ENCODE measurements around the gene TAB2.
"Not testable (repeated sequence)": the region's sequence is repeated elsewhere in the genome, so short reads cannot be mapped to it uniquely, and the experiment has no call there.

The TAB2 gene

DNA sequence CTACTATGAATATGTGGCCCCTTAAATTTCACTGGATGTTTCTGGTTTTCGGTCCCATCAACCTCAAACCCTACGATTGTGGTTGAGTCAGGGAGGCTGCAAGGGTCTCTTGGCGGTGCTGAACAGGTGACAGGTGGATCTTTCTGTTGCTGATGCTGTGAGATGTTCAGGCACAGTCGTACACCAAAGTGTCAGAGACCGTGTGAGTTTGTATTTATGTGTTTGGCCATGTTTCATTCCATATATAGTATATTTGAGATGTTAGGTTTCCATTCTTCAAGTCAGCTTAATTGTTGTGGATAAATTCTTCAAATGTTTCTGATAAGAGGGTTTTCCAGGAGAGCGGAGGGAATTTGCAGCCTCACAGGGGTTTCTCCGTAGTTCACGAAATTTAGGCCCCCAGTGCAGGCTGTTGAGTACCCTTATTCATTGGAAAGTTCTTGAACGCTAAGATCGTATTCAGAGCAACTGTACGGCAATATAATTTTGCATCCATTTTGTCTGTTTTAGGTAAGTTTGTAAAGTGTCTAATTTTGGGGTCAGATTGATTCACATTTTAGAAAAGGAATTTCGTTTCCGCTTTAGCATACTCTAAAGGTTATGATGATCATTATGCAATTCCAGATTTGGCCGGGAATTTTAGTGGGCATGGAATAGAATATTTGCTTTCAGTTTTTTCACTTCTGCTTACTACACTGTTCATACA, 1.2 kb downstream of the TAB2 start:
- no peaks in the 10 kb centered on the region for H3K4me1 ChIP-seq (ENCODE audit: insufficient read depth, insufficient read length)
- no peak for DNase-seq (ENCODE audit: low read depth, low spot score)
- TF ChIP-seq YY1 (IDR thresholded peaks at IDR 0.05; ENCODE audit: insufficient read depth, insufficient read length) (no peak), ZNF274 (IDR thresholded peaks at IDR 0.05; ENCODE audit: low read depth, low read length) (no peak), SUZ12 (IDR thresholded peaks at IDR 0.05; ENCODE audit: extremely low read depth, insufficient read depth, insufficient read length) (no peak)
- H3K27me3 ChIP-seq (ENCODE audit: insufficient read depth, insufficient read length) = no peaks in the 10 kb centered on the region
- H3K9ac ChIP-seq (ENCODE audit: insufficient read length, low read depth) = peak overlapping the region; percentile 27
- H3K9me3 ChIP-seq (ENCODE audit: insufficient read depth, low read length) = no peaks in the 10 kb centered on the region
- no peaks in the 10 kb centered on the region for H3K36me3 ChIP-seq (ENCODE audit: insufficient read depth, insufficient read length, low read length)
- peak overlapping the region; percentile 65 for H3K4me3 ChIP-seq (ENCODE audit: insufficient read length, low read depth)

DNA sequence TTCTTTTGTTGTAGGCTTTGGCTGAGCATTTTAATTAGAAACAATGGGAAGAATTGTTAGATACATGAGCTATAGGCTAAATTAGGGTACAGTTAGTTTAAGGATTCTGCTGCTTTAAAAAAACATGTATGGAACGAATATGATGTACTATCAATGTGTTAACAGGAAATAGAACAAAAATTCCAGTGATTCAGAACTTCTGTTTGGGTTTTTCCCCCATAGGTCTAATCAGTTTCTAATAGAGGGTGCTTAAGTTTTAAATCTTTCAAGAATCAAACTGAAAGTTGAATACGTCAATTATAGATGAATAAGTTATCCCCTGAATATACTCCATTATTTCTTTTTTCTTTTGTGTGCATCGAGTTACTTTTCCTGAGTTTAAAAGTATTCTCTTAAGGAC, 1.9 kb downstream of the TAB2 start:
- Histone ChIP-seq H3K4me3 (ENCODE audit: insufficient read length, low read depth) (no peak overlapping the region), H3K4me1 (ENCODE audit: insufficient read depth, insufficient read length) (no peaks in the 10 kb centered on the region), H3K36me3 (ENCODE audit: insufficient read depth, insufficient read length, low read length) (no peaks in the 10 kb centered on the region), H3K27me3 (ENCODE audit: insufficient read depth, insufficient read length) (no peaks in the 10 kb centered on the region), H3K9me3 (ENCODE audit: insufficient read depth, low read length) (no peaks in the 10 kb centered on the region), H3K9ac (ENCODE audit: insufficient read length, low read depth) (no peak overlapping the region)
- TF ChIP-seq SUZ12 (IDR thresholded peaks at IDR 0.05; ENCODE audit: extremely low read depth, insufficient read depth, insufficient read length) (no peak), ZNF274 (IDR thresholded peaks at IDR 0.05; ENCODE audit: low read depth, low read length) (no peak)
- no peak for DNase-seq (ENCODE audit: low read depth, low spot score)

GRCh38 chr6:149320016-149320415, 2.5 kb downstream of the TAB2 start:
- not testable (repeated sequence) for H3K9me3 ChIP-seq (ENCODE audit: insufficient read depth, low read length)

GRCh38 chr6:149320796-149321195, 3.3 kb downstream of the TAB2 start:
- H3K27me3 ChIP-seq (ENCODE audit: insufficient read depth, insufficient read length) = no peaks in the 10 kb centered on the region
- TF ChIP-seq SUZ12 (IDR thresholded peaks at IDR 0.05; ENCODE audit: extremely low read depth, insufficient read depth, insufficient read length) (no peak), YY1 (IDR thresholded peaks at IDR 0.05; ENCODE audit: insufficient read depth, insufficient read length) (no peak), ZNF274 (IDR thresholded peaks at IDR 0.05; ENCODE audit: low read depth, low read length) (no peak)
- H3K36me3 ChIP-seq (ENCODE audit: insufficient read depth, insufficient read length, low read length) = no peaks in the 10 kb centered on the region
- no peaks in the 10 kb centered on the region for H3K4me1 ChIP-seq (ENCODE audit: insufficient read depth, insufficient read length)
- no peaks in the 10 kb centered on the region for H3K9me3 ChIP-seq (ENCODE audit: insufficient read depth, low read length)
- no peak for DNase-seq (ENCODE audit: low read depth, low spot score)
- no peak overlapping the region for H3K9ac ChIP-seq (ENCODE audit: insufficient read length, low read depth)
- H3K4me3 ChIP-seq (ENCODE audit: insufficient read length, low read depth) = no peak overlapping the region

More at GRCh38 chr6:149320016-149320415, 2.5 kb downstream of the TAB2 start:
- H3K4me1 ChIP-seq (ENCODE audit: insufficient read depth, insufficient read length); DNase-seq (ENCODE audit: low read depth, low spot score); H3K4me3 ChIP-seq (ENCODE audit: insufficient read length, low read depth); H3K36me3 ChIP-seq (ENCODE audit: insufficient read depth, insufficient read length, low read length); H3K9ac ChIP-seq (ENCODE audit: insufficient read length, low read depth); H3K27me3 ChIP-seq (ENCODE audit: insufficient read depth, insufficient read length): not testable (repeated sequence)

DNA sequence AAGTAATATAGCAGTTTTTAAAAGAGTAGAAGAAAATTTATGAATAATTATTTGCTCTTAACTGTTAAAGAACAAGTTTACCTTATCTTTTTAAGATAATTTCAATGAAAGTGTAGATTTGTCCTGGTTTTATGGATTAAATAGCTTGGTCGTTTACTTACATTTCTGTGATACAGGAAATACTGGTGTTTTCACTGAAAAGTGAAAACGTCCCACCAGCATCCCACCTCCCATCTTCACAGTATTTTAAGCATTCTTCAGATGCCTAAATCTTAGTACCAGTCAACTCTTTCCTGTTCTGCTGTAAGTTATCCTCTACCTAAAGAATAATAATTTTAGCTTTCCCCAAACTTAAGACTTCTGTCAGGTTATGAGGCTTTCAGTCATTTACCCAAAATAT, 5.8 kb downstream of the TAB2 start:
- no peaks in the 10 kb centered on the region for H3K9me3 ChIP-seq (ENCODE audit: insufficient read depth, low read length)
- no peak overlapping the region for H3K9ac ChIP-seq (ENCODE audit: insufficient read length, low read depth)
- no peaks in the 10 kb centered on the region for H3K27me3 ChIP-seq (ENCODE audit: insufficient read depth, insufficient read length)
- no peak for DNase-seq (ENCODE audit: low read depth, low spot score)
- H3K4me1 ChIP-seq (ENCODE audit: insufficient read depth, insufficient read length) = no peaks in the 10 kb centered on the region
- no peak overlapping the region for H3K4me3 ChIP-seq (ENCODE audit: insufficient read length, low read depth)
- TF ChIP-seq YY1 (IDR thresholded peaks at IDR 0.05; ENCODE audit: insufficient read depth, insufficient read length) (no peak), SUZ12 (IDR thresholded peaks at IDR 0.05; ENCODE audit: extremely low read depth, insufficient read depth, insufficient read length) (no peak), ZNF274 (IDR thresholded peaks at IDR 0.05; ENCODE audit: low read depth, low read length) (no peak)
- no peaks in the 10 kb centered on the region for H3K36me3 ChIP-seq (ENCODE audit: insufficient read depth, insufficient read length, low read length)

DNA sequence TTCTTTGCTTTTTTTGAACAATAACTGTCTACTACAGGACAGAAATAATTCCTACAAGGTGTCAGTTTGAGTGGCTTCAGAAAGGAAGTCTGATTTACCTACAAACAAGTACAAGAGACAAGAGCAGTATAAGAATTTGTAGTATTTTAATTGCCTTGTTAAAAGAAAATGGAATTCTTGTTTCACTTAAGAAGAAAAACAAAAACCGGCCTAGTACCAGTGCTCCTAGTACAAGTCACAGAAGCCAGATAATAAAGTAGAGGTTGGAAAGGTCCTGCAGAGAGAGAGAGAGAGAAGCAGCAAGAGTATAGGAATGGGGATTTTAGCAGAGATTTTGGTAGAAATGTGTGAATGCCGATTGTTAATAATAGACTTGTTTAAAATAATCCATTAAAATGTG, 6.4 kb downstream of the TAB2 start:
- no peaks in the 10 kb centered on the region for H3K36me3 ChIP-seq (ENCODE audit: insufficient read depth, insufficient read length, low read length)
- H3K9ac ChIP-seq (ENCODE audit: insufficient read length, low read depth) = no peak overlapping the region
- no peaks in the 10 kb centered on the region for H3K4me1 ChIP-seq (ENCODE audit: insufficient read depth, insufficient read length)
- DNase-seq (ENCODE audit: low read depth, low spot score) = no peak
- H3K4me3 ChIP-seq (ENCODE audit: insufficient read length, low read depth) = no peak overlapping the region
- no peaks in the 10 kb centered on the region for H3K9me3 ChIP-seq (ENCODE audit: insufficient read depth, low read length)
- TF ChIP-seq ZNF274 (IDR thresholded peaks at IDR 0.05; ENCODE audit: low read depth, low read length) (no peak), SUZ12 (IDR thresholded peaks at IDR 0.05; ENCODE audit: extremely low read depth, insufficient read depth, insufficient read length) (no peak), YY1 (IDR thresholded peaks at IDR 0.05; ENCODE audit: insufficient read depth, insufficient read length) (no peak)
- no peaks in the 10 kb centered on the region for H3K27me3 ChIP-seq (ENCODE audit: insufficient read depth, insufficient read length)

DNA sequence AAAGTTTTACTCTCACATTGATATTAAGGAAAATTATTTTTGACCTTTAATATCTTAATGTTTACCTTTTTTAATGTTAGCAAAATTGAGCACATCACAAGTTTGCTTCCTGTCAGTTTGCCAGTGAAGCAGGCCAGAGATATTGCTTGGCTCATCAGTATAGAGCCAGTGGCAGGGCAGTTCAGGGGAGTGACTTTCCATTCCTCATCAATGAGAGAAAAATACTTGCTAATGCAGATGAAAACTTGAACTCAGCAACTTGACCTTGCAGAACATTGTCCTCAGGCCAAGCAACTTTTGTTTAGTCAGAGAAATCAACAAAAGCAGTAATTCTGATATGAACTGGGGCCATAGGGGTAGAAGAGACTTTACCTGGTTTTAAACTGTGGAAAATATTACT, 6.9 kb downstream of the TAB2 start:
- TF ChIP-seq YY1 (IDR thresholded peaks at IDR 0.05; ENCODE audit: insufficient read depth, insufficient read length) = no peak
- no peak for TF ChIP-seq ZNF274 (IDR thresholded peaks at IDR 0.05; ENCODE audit: low read depth, low read length)
- no peak for TF ChIP-seq SUZ12 (IDR thresholded peaks at IDR 0.05; ENCODE audit: extremely low read depth, insufficient read depth, insufficient read length)
- Histone ChIP-seq H3K9me3 (ENCODE audit: insufficient read depth, low read length) (no peaks in the 10 kb centered on the region), H3K27me3 (ENCODE audit: insufficient read depth, insufficient read length) (no peaks in the 10 kb centered on the region), H3K36me3 (ENCODE audit: insufficient read depth, insufficient read length, low read length) (no peaks in the 10 kb centered on the region), H3K4me3 (ENCODE audit: insufficient read length, low read depth) (no peak overlapping the region), H3K4me1 (ENCODE audit: insufficient read depth, insufficient read length) (no peaks in the 10 kb centered on the region), H3K9ac (ENCODE audit: insufficient read length, low read depth) (no peak overlapping the region)
- DNase-seq (ENCODE audit: low read depth, low spot score) = no peak
